HEK293 (cell line): ENCODE data around the gene MAP2.

Source experiments
- CTCF ChIA-PET: fragments of 350-600 bp; formaldehyde crosslinking; extraction: SDS; loops from one replicate; lab custom pipeline; 2021; ENCODE audit warnings: antibody characterized with exemption; lab: Yijun Ruan, JAX
- POLR2A ChIA-PET: fragments of 300-600 bp; formaldehyde crosslinking; extraction: SDS; loops from one replicate; lab custom pipeline; 2020; ENCODE audit warnings: antibody characterized with exemption, inconsistent platforms; lab: Yijun Ruan, JAX
- H3K27ac ChIP-seq: fragments of 200-500 bp; sonication (Bioruptor generic); 2 replicates; pipeline ENCODE4 v1.5.1; 2014; ENCODE audit warnings: low read depth, low read length, control low read depth, inconsistent platforms; ENCODE audit errors: extremely low read depth
- H3K36me3 ChIP-seq, 2 experiments: fragments of 200-500 bp in 1 of 2; sonication (Bioruptor generic) in 1 of 2; 1 replicate in 1 of 2; 2 replicates in 1 of 2; pipeline ENCODE4 v1.5.1; 2014 to 2017; ENCODE audit warnings: inconsistent platforms in 2 of 2, low read length in 2 of 2; ENCODE audit not compliant: control insufficient read depth in 2 of 2, insufficient read depth in 1 of 2
- H3K4me1 ChIP-seq: fragments of 200-500 bp; sonication (Bioruptor generic); 2 replicates; pipeline ENCODE4 v1.5.1; 2014; ENCODE audit warnings: mild to moderate bottlenecking, low read length, inconsistent platforms; ENCODE audit not compliant: control insufficient read depth, insufficient read depth
- H3K4me3 ChIP-seq: 2 replicates; pipeline ENCODE4 v1.5.1; 2011; ENCODE audit warnings: low read depth, mild to moderate bottlenecking, control low read depth, low read length, moderate library complexity
- H3K9me3 ChIP-seq: fragments of 200-500 bp; sonication (Bioruptor generic); 2 replicates; pipeline ENCODE4 v1.5.1; 2014; ENCODE audit warnings: low read depth, low read length, inconsistent platforms; ENCODE audit not compliant: control insufficient read depth, insufficient read depth
- BCL11A ChIP-seq: fragments of 450-650 bp; formaldehyde crosslinking; IDR thresholded peaks from 2 replicates; pipeline ENCODE4 v1.5.1; 2016; ENCODE audit warnings: low read depth, missing biosample characterization, missing genetic modification characterization
- GLIS2 ChIP-seq: fragments of 450-650 bp; formaldehyde crosslinking; IDR thresholded peaks from 2 replicates; pipeline ENCODE4 v1.5.1; 2016; ENCODE audit warnings: missing biosample characterization, missing genetic modification characterization
- HOXD13 ChIP-seq: sonication (generic); formaldehyde crosslinking; IDR thresholded peaks from 2 replicates; pipeline ENCODE4 v1.8.0; 2022; ENCODE audit warnings: missing genetic modification reagents, borderline replicate concordance
- KLF1 ChIP-seq: fragments of 450-650 bp; formaldehyde crosslinking; IDR thresholded peaks from 2 replicates; pipeline ENCODE4 v1.5.1; 2016; ENCODE audit warnings: missing biosample characterization, missing genetic modification characterization
- MEIS1 ChIP-seq: sonication (generic); formaldehyde crosslinking; IDR thresholded peaks from 2 replicates; pipeline ENCODE4 v1.8.1; 2022; ENCODE audit warnings: missing genetic modification reagents, mild to moderate bottlenecking, borderline replicate concordance
- SALL2 ChIP-seq: fragments of 450-650 bp; formaldehyde crosslinking; IDR thresholded peaks from 2 replicates; pipeline ENCODE4 v1.5.0; 2017; ENCODE audit warnings: missing biosample characterization, mild to moderate bottlenecking, missing genetic modification characterization, borderline replicate concordance
- SCRT1 ChIP-seq: fragments of 450-650 bp; formaldehyde crosslinking; IDR thresholded peaks from 2 replicates; pipeline ENCODE4 v1.5.1; 2016; ENCODE audit warnings: missing biosample characterization, missing genetic modification characterization, borderline replicate concordance
- SP2 ChIP-seq: fragments of 450-650 bp; formaldehyde crosslinking; IDR thresholded peaks from 2 replicates; pipeline ENCODE4 v1.5.1; 2016; ENCODE audit warnings: missing biosample characterization, missing genetic modification characterization
- TCF7L2 ChIP-seq: IDR thresholded peaks from 2 replicates; pipeline ENCODE4 v1.6.1; 2011; ENCODE audit warnings: low read depth, mild to moderate bottlenecking, inconsistent platforms, low read length, moderate library complexity, borderline replicate concordance
- WT1 ChIP-seq: fragments of 450-650 bp; formaldehyde crosslinking; IDR thresholded peaks from 2 replicates; pipeline ENCODE4 v1.5.1; 2016; ENCODE audit warnings: missing biosample characterization, missing genetic modification characterization
- ZBTB48 ChIP-seq: fragments of 450-650 bp; formaldehyde crosslinking; IDR thresholded peaks from 2 replicates; pipeline ENCODE4 v1.5.1; 2016; ENCODE audit warnings: missing biosample characterization, missing genetic modification characterization
- ZFP69B ChIP-seq: fragments of 450-650 bp; formaldehyde crosslinking; IDR thresholded peaks from 2 replicates; pipeline ENCODE4 v1.5.1; 2016; ENCODE audit warnings: missing biosample characterization, missing genetic modification characterization
- ZNF132 ChIP-seq: fragments of 450-650 bp; formaldehyde crosslinking; IDR thresholded peaks from 2 replicates; pipeline ENCODE4 v1.5.1; 2017; ENCODE audit warnings: missing biosample characterization, missing genetic modification characterization, borderline replicate concordance
- ZNF280D ChIP-seq: fragments of 450-650 bp; formaldehyde crosslinking; IDR thresholded peaks from 2 replicates; pipeline ENCODE4 v1.5.1; 2016; ENCODE audit warnings: missing biosample characterization, missing genetic modification characterization
- ZNF37A ChIP-seq: fragments of 450-650 bp; IDR thresholded peaks from 2 replicates; pipeline ENCODE4 v1.5.1; 2018; ENCODE audit warnings: missing biosample characterization, missing genetic modification characterization
- ZNF394 ChIP-seq: fragments of 450-650 bp; formaldehyde crosslinking; IDR thresholded peaks from 2 replicates; pipeline ENCODE4 v1.5.1; 2016; ENCODE audit warnings: missing biosample characterization, missing genetic modification characterization, mild to moderate bottlenecking, moderate library complexity, borderline replicate concordance
- ZNF404 ChIP-seq: fragments of 450-650 bp; formaldehyde crosslinking; IDR thresholded peaks from 2 replicates; pipeline ENCODE4 v1.5.1; 2017; ENCODE audit warnings: missing biosample characterization, missing genetic modification characterization
- ZNF426 ChIP-seq: fragments of 450-650 bp; formaldehyde crosslinking; IDR thresholded peaks from 2 replicates; pipeline ENCODE4 v1.5.1; 2017; ENCODE audit warnings: missing biosample characterization, missing genetic modification characterization, mild to moderate bottlenecking, inconsistent platforms, moderate library complexity
- ZNF501 ChIP-seq: fragments of 450-650 bp; formaldehyde crosslinking; IDR thresholded peaks from 2 replicates; pipeline ENCODE4 v1.5.1; 2016; ENCODE audit warnings: missing biosample characterization, missing genetic modification characterization
- ZNF514 ChIP-seq: fragments of 450-650 bp; formaldehyde crosslinking; IDR thresholded peaks from 2 replicates; pipeline ENCODE4 v1.5.1; 2016; ENCODE audit warnings: missing biosample characterization, missing genetic modification characterization
- ZNF521 ChIP-seq: fragments of 450-650 bp; formaldehyde crosslinking; IDR thresholded peaks from 2 replicates; pipeline ENCODE4 v1.5.1; 2017; ENCODE audit warnings: missing biosample characterization, mild to moderate bottlenecking, missing genetic modification characterization
- ZNF544 ChIP-seq: fragments of 450-650 bp; formaldehyde crosslinking; IDR thresholded peaks from 2 replicates; pipeline ENCODE4 v1.5.0; 2017; ENCODE audit warnings: missing biosample characterization, missing genetic modification characterization
- ZNF600 ChIP-seq: fragments of 450-650 bp; formaldehyde crosslinking; IDR thresholded peaks from 2 replicates; pipeline ENCODE4 v1.5.1; 2016; ENCODE audit warnings: missing biosample characterization, missing genetic modification characterization
- ZNF776 ChIP-seq: fragments of 450-650 bp; formaldehyde crosslinking; IDR thresholded peaks from 2 replicates; pipeline ENCODE4 v1.5.0; 2017; ENCODE audit warnings: missing biosample characterization, missing genetic modification characterization, borderline replicate concordance
- ZNF785 ChIP-seq: fragments of 450-650 bp; formaldehyde crosslinking; IDR thresholded peaks from 2 replicates; pipeline ENCODE4 v1.5.1; 2016; ENCODE audit warnings: missing biosample characterization, missing genetic modification characterization
- TF ChIP-seq, protein P1 (sequence below): fragments of 450-650 bp; formaldehyde crosslinking; optimal IDR thresholded peaks from 2 replicates; pipeline ENCODE3; 2016; ENCODE audit warnings: missing biosample characterization, mild to moderate bottlenecking, missing genetic modification characterization
- TF ChIP-seq, protein P2 (sequence below): fragments of 450-650 bp; formaldehyde crosslinking; IDR thresholded peaks from 2 replicates; pipeline ENCODE4 v1.5.1; 2016; ENCODE audit warnings: missing biosample characterization, missing genetic modification characterization
- TF ChIP-seq, protein P3 (sequence below): fragments of 450-650 bp; formaldehyde crosslinking; IDR thresholded peaks from 2 replicates; pipeline ENCODE4 v1.5.1; 2016; ENCODE audit warnings: missing biosample characterization, missing genetic modification characterization
- TF ChIP-seq, protein P4 (sequence below): fragments of 450-650 bp; formaldehyde crosslinking; IDR thresholded peaks from 2 replicates; pipeline ENCODE4 v1.5.1; 2016; ENCODE audit warnings: missing biosample characterization, missing genetic modification characterization

The MAP2 gene

GRCh38 chr2:209431701-209432100, 7.9 kb downstream of the MAP2 start:
- H3K27ac ChIP-seq: no peak overlapping the region
- H3K4me3 ChIP-seq: no peak overlapping the region
- no peaks in the 10 kb centered on the region for H3K9me3 ChIP-seq
- H3K36me3 ChIP-seq: no peaks in the 10 kb centered on the region
- CTCF ChIA-PET: interaction anchor here (0.6 to 1.7 kb wide), 5 partner anchors 27 to 145 kb away, joined by 3 to 7 read pairs (median 3); no protein-coding TSS in a partner anchor
- TF ChIP-seq BCL11A (tag by site-specific recombination) (no peak), MEIS1 (CRISPR knock-in tag) (no peak), ZFP69B (tag by site-specific recombination) (no peak), ZNF600 (tag by site-specific recombination) (no peak), ZNF394 (tag by site-specific recombination) (no peak), ZBTB48 (no peak), WT1 (no peak), ZNF785 (tag by site-specific recombination) (no peak), HOXD13 (CRISPR knock-in tag) (no peak), ZNF544 (tag by site-specific recombination) (no peak), ZNF132 (tag by site-specific recombination) (no peak), SALL2 (tag by site-specific recombination) (no peak), ZNF404 (tag by site-specific recombination) (no peak)
- TF ChIP-seq, protein P1, sequence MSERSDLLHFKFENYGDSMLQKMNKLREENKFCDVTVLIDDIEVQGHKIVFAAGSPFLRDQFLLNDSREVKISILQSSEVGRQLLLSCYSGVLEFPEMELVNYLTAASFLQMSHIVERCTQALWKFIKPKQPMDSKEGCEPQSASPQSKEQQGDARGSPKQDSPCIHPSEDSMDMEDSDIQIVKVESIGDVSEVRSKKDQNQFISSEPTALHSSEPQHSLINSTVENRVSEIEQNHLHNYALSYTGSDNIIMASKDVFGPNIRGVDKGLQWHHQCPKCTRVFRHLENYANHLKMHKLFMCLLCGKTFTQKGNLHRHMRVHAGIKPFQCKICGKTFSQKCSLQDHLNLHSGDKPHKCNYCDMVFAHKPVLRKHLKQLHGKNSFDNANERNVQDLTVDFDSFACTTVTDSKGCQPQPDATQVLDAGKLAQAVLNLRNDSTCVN: no peak
- POLR2A ChIA-PET: no interaction called here
- H3K4me1 ChIP-seq: peaks cover 4% of the 10 kb centered on the region

DNA sequence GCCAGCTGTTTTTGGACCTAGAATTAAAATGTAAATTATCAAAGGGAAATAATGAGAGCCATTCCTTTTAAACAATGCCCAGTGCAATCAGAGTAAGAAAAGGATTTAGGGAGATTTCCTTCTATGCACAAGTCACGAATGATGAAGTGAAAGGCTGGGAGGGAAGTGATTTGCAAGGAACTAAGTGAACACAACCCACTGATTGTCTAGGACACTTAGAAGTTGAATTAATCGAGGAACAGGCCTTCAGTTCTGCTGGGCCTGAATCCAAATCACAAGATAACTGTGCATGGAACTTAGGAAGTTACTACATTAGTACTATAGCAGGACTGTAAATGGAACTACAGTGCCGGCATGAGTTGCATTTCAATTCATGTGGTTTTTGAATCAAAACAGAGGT, 17.7 kb downstream of the MAP2 start:
- ChIA-PET POLR2A (no interaction called here), CTCF (interaction anchor here (3.9 kb wide), 1 partner anchor 17 kb away, joined by 20 read pairs; the partner anchor contains the start of gene MAP2)
- no peaks in the 10 kb centered on the region for H3K9me3 ChIP-seq
- no peaks in the 10 kb centered on the region for H3K36me3 ChIP-seq
- H3K4me1 ChIP-seq: no peaks in the 10 kb centered on the region; the same call in 1 of the 2 replicates
- H3K4me3 ChIP-seq: no peak overlapping the region
- H3K27ac ChIP-seq: no peak overlapping the region
- TF ChIP-seq SP2 (no peak), ZNF521 (tag by site-specific recombination) (no peak), ZNF426 (tag by site-specific recombination) (no peak), GLIS2 (tag by site-specific recombination) (no peak), ZNF514 (tag by site-specific recombination) (no peak), ZNF776 (tag by site-specific recombination) (no peak), KLF1 (tag by site-specific recombination) (no peak), SCRT1 (tag by site-specific recombination) (no peak), TCF7L2 (no peak), ZNF501 (tag by site-specific recombination) (no peak), ZNF280D (tag by site-specific recombination) (no peak), ZNF37A (tag by site-specific recombination) (no peak)
- TF ChIP-seq, protein P2, sequence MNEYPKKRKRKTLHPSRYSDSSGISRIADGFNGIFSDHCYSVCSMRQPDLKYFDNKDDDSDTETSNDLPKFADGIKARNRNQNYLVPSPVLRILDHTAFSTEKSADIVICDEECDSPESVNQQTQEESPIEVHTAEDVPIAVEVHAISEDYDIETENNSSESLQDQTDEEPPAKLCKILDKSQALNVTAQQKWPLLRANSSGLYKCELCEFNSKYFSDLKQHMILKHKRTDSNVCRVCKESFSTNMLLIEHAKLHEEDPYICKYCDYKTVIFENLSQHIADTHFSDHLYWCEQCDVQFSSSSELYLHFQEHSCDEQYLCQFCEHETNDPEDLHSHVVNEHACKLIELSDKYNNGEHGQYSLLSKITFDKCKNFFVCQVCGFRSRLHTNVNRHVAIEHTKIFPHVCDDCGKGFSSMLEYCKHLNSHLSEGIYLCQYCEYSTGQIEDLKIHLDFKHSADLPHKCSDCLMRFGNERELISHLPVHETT (tag by site-specific recombination): no peak
- TF ChIP-seq, protein P3, sequence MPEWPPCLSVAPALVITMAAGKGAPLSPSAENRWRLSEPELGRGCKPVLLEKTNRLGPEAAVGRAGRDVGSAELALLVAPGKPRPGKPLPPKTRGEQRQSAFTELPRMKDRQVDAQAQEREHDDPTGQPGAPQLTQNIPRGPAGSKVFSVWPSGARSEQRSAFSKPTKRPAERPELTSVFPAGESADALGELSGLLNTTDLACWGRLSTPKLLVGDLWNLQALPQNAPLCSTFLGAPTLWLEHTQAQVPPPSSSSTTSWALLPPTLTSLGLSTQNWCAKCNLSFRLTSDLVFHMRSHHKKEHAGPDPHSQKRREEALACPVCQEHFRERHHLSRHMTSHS: no peak
- TF ChIP-seq, protein P4, sequence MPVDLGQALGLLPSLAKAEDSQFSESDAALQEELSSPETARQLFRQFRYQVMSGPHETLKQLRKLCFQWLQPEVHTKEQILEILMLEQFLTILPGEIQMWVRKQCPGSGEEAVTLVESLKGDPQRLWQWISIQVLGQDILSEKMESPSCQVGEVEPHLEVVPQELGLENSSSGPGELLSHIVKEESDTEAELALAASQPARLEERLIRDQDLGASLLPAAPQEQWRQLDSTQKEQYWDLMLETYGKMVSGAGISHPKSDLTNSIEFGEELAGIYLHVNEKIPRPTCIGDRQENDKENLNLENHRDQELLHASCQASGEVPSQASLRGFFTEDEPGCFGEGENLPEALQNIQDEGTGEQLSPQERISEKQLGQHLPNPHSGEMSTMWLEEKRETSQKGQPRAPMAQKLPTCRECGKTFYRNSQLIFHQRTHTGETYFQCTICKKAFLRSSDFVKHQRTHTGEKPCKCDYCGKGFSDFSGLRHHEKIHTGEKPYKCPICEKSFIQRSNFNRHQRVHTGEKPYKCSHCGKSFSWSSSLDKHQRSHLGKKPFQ (tag by site-specific recombination): no peak
